SKM-1 treated with dmso at 0.1 percent for 144 hours (cell line): ENCODE data around the gene GALNT16.
"Not testable (repeated sequence)": the region's sequence is repeated elsewhere in the genome, so short reads cannot be mapped to it uniquely, and the experiment has no call there.

ENCODE experiments used
- DNase-seq: peaks from one replicate; lab custom pipeline; 2025; ENCODE audit not compliant: unreplicated experiment; lab: John Stamatoyannopoulos, UW

The GALNT16 gene

GRCh38 chr14:69259527-69260189 lies at the start of gene GALNT16:
TSS of gene GALNT16 (plus strand) at chr14:69260158. CDS start at chr14:69260291, 133 bp downstream.
- no peak for DNase-seq

- no peak for DNase-seq
Observed at GRCh38 chr14:69214393-69214792, 45.6 kb upstream of the GALNT16 start.

GRCh38 chr14:69217663-69218062 lies 42.3 kb upstream of the GALNT16 start:
- not testable (repeated sequence) for DNase-seq

GRCh38 chr14:69224946-69225345 lies 35.0 kb upstream of the GALNT16 start:
- DNase-seq, result no peak

- no peak for DNase-seq
Observed at GRCh38 chr14:69226178-69226577, 33.8 kb upstream of the GALNT16 start.

- DNase-seq, result no peak
Observed at GRCh38 chr14:69226736-69227135, 33.2 kb upstream of the GALNT16 start.

- DNase-seq, result no peak
Observed at GRCh38 chr14:69231486-69231885, 28.5 kb upstream of the GALNT16 start.

- DNase-seq, result no peak
Observed at GRCh38 chr14:69232388-69232787, 27.6 kb upstream of the GALNT16 start.

- no peak for DNase-seq
Observed at GRCh38 chr14:69234106-69234505, 25.9 kb upstream of the GALNT16 start.

- no peak for DNase-seq
Observed at GRCh38 chr14:69235708-69236107, 24.2 kb upstream of the GALNT16 start.

- no peak for DNase-seq
Observed at GRCh38 chr14:69237142-69237541, 22.8 kb upstream of the GALNT16 start.

- no peak for DNase-seq
Observed at GRCh38 chr14:69237584-69237983, 22.4 kb upstream of the GALNT16 start.

- DNase-seq, result no peak
Observed at GRCh38 chr14:69238883-69239282, 21.1 kb upstream of the GALNT16 start.

GRCh38 chr14:69240527-69241173 lies 19.3 kb upstream of the GALNT16 start:
- no peak for DNase-seq

- DNase-seq, result no peak
Observed at GRCh38 chr14:69241577-69241976, 18.4 kb upstream of the GALNT16 start.

GRCh38 chr14:69242311-69243224 lies 17.4 kb upstream of the GALNT16 start:
- peak; percentile 1 for DNase-seq

- DNase-seq, result no peak
Observed at GRCh38 chr14:69244946-69245345, 15.0 kb upstream of the GALNT16 start.

GRCh38 chr14:69246331-69246730 lies 13.6 kb upstream of the GALNT16 start:
- DNase-seq, result no peak

GRCh38 chr14:69247676-69248440 lies 12.1 kb upstream of the GALNT16 start:
- no peak for DNase-seq

- no peak for DNase-seq
Observed at GRCh38 chr14:69249603-69250002, 10.4 kb upstream of the GALNT16 start.

GRCh38 chr14:69252851-69253250 lies 7.1 kb upstream of the GALNT16 start:
- no peak for DNase-seq
